Stimulated activated CD4-positive, alpha-beta T cell treated with anti-CD3 and anti-CD28 coated beads, TNF-alpha, amount 100 ng/mL, for 48 hours (primary cell): Measurements from ENCODE around the gene PDXDC1.
A peak's percentile ranks its signal among the peaks of the same experiment; 100 is the strongest.
"Not testable (repeated sequence)": the region's sequence is repeated elsewhere in the genome, so short reads cannot be mapped to it uniquely, and the experiment has no call there.

Source experiments
- DNase-seq, 3 donors: peaks; one replicate each; pipeline ENCODE4 v3.0.0-alpha.2; 2020; ENCODE audit warnings: low read depth in 3 of 3

The PDXDC1 gene, protein sequence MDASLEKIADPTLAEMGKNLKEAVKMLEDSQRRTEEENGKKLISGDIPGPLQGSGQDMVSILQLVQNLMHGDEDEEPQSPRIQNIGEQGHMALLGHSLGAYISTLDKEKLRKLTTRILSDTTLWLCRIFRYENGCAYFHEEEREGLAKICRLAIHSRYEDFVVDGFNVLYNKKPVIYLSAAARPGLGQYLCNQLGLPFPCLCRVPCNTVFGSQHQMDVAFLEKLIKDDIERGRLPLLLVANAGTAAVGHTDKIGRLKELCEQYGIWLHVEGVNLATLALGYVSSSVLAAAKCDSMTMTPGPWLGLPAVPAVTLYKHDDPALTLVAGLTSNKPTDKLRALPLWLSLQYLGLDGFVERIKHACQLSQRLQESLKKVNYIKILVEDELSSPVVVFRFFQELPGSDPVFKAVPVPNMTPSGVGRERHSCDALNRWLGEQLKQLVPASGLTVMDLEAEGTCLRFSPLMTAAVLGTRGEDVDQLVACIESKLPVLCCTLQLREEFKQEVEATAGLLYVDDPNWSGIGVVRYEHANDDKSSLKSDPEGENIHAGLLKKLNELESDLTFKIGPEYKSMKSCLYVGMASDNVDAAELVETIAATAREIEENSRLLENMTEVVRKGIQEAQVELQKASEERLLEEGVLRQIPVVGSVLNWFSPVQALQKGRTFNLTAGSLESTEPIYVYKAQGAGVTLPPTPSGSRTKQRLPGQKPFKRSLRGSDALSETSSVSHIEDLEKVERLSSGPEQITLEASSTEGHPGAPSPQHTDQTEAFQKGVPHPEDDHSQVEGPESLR

DNA sequence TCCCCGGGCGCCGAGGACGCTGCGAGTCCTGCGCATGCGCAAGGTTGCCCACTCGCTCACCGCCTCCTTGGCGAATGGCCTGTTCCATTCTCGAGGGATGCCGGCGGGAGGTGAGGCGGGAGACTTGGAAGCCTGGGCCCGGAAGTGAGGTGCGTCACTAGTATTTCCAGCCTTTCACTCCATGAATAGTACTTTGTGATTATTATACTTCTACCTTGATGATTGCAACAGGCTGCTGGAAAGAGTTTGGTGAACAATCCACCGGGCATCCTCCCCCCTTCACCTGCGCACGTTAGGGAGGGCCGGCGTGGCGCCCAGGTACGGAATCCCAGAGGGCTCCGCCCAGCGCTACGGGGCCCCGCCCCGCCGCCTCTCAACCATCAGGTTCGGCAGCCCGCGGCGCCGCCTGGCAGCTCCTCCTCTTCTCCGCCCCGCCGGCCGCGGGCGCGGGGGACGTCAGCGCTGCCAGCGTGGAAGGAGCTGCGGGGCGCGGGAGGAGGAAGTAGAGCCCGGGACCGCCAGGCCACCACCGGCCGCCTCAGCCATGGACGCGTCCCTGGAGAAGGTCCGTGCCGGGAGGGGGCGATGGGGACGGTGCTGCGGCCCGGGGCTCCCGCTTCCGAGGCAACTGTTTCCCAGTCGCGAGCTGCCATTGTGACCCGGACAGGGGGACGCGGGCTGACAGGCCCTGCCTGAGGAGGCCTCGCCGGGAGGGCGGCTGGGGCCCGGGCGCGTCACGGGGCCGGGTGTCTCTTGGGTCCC is at the start of gene PDXDC1:
Gene PDXDC1 (plus strand): TSS at position 371 of the 762 bp plus-strand sequence. CDS start 174 bp downstream, at position 545.
- peak; percentile 91 to 98 (median 93) for DNase-seq

DNA sequence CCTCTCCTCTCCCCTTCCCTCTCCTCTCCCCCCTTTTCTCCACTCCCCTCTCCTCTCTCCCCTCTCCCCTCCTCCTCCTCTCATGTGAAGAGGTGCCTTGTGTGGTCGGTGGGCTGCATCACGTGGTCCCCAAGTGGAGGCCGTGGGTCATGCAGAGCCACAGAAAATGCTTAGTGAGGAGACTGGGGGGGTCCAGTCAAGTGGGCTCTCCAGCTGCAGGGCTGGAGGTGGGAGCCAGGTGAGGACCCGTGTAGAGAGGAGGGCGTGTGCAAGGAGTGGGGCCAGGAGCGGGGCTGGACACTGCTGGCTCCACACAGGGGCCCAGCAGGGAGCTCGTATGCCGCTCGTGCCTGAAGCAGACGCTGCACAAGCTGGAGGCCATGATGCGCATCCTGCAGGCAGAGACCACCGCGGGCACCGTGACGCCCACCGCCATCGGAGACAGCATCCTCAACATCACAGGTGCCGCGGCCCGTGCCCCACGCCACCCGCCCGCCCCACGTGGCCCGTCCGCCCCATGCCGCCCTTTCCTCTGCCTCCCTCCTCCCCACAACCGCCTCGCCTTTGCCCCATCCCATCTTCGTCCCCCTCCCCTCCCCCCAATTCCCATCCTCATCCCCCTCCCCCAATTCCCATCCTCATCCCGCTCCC is 46.6 kb upstream of the PDXDC1 start:
- DNase-seq: not testable (repeated sequence)

DNA sequence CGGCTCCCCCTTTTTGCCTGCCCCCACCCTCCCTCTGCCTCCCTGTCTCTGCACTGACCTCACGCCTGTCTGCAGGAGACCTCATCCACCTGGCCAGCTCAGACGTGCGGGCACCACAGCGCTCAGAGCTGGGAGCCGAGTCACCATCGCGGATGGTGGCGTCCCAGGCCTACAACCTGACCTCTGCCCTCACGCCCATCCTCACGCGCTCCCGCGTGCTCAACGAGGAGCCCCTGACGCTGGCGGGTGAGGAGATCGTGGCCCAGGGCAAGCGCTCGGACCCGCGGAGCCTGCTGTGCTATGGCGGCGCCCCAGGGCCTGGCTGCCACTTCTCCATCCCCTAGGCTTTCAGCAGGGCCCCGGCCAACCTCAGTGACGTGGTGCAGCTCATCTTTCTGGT is 45.6 kb upstream of the PDXDC1 start:
- DNase-seq: not testable (repeated sequence)

DNA sequence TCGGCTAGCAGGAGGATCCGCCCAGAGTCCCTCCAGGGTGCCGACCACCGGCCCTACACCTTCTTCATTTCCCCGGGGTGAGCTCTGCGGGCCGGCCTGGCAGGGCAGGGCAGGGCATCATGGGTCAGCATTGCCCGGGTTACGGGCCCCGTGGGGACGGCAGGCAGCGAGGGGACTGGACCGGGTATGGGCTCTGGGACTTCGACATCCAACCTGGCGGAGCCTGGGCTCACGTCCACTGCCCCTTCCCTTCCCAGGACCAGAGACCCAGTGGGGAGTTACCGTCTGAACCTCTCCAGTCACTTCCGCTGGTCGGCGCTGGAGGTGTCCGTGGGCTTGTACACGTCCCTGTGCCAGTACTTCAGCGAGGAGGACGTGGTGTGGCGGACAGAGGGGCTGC is 44.6 kb upstream of the PDXDC1 start:
- DNase-seq: not testable (repeated sequence)

DNA sequence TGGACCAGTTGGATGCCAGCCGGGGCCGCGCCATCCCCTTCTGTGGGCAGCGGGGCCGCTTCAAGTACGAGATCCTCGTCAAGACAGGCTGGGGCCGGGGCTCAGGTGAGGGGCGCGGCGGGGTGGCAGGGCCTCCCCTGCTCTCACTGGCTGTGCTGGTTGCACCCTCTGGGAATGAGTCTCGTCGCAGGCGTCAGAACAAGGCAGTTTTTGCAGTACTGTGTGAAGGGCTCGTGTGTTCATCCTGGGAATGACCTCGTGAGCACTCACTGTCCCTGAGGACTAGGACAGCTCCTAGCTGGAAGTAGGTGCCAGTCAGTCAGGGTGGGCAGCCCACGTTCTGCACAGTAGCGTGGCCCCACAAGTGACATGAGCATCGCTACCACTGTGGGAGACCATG is 43.9 kb upstream of the PDXDC1 start:
- not testable (repeated sequence) for DNase-seq

DNA sequence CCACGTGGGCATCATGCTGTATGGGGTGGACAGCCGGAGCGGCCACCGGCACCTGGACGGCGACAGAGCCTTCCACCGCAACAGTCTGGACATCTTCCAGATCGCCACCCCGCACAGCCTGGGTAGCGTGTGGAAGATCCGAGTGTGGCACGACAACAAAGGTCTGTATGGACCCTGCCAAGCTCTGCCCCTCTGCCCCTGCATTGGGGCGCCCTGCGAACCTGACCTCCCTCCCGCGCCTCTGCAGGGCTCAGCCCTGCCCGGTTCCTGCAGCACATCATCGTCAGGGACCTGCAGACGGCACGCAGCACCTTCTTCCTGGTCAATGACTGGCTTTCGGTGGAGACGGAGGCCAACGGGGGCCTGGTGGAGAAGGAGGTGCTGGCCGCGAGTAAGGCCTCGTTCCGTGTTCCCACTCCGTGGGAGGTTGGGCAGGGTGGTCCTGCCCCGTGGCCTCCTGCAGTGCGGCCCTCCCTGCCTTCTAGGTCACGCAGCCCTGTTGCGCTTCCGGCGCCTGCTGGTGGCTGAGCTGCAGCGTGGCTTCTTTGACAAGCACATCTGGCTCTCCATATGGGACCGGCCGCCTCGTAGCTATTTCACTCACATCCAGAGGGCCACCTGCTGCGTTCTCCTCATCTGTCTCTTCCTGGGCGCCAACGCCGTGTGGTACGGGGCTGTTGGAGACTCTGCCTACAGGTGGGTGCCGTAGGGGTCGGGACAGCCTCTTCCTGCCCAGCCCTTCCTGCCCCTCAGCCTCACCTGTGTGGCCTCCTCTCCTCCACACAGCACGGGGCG is 42.0 kb upstream of the PDXDC1 start:
- DNase-seq: not testable (repeated sequence)

DNA sequence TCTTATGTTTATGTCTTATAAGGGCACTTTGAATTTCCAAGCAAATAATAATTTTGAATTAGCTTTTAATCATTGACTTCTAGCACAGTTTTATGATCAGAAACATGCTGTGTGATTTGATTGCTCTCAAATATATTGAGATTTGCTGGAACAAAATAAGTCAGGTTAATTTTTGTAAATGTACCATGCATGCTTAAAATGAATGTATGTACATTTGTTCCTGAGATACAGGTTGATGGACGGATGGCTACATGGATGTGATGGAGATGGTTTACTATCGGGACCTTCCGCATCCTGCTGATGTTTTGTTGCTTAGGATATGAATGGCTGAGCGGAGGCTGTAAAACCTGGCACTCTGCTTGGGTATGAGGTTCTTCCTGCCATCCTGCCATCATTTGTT is 37.7 kb upstream of the PDXDC1 start, which contains the start of gene NPIPA1:
Gene NPIPA1 (plus strand): TSS at position 301 of the 400 bp plus-strand sequence. CDS start 0 bp downstream, at position 301.
- DNase-seq: not testable (repeated sequence)

DNA sequence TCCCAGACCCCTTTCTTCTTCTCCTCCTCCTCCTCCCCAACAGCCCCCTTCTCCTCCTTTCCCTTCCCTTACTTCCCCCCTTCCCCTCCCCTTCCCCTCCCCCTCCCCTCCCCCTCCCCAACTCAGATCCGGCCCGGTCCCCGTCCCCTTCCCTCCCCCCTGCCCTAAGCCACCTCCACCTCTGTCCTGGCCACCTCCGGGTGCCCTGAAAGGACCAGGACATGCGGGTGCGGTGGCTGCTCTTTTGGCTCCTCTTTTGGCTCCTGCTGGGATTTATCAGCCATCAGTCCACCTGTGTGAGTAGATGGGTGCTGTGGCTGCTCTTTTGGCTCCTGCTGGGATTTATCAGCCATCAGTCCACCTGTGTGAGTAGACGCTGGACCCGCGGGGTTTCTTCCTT is 36.8 kb upstream of the PDXDC1 start:
- not testable (repeated sequence) for DNase-seq

DNA sequence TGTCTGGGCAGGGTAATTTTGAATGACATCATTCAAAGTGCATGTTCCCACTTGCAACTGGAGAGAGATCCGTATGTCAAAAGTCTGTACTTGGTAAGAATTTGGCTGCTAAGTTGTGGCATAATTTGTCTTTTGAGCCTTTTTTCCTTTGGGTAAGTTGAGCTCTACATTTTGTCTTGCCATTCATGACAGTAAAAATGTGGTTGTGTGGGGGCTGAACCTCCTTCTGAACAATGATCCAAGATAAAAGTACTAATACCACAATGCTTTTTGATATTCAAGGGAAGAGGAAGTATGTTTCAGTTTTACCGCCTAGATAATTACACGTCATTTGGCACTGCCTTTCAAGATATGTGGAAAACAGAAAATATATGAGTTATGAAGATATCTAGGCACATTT is 32.1 kb upstream of the PDXDC1 start:
- DNase-seq: not testable (repeated sequence)

DNA sequence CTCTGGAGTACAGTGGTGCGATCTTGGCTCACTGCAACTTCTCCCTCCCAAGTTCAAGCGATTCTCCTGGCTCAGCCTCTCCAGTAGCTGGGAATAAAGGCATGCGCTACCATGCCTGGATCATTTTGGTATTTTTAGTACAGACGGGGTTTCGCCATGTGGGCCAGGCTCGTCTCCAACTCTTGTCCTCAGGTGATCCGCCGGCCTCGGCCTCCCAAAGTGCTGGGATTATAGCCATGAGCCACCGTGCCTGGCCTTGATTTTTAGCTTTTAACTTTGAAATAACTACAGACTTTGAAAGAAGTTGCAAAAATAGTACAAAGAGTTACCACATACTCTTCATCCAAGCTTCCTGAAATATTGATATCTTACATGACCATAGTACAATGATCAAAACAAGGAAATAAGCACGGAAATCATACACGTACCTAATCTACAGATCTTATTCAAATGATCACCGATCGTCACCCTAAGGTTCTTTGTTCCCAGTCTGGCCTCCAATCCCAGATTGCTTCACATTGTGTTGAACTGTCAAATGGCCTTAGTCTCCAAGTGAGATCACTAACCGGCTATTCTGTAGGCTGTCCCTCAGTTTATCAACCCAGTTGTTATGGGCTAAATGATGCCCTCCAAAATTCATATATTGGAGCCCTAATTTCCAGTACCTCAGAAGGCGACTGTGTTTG is 19.1 kb upstream of the PDXDC1 start:
- DNase-seq: no peak

DNA sequence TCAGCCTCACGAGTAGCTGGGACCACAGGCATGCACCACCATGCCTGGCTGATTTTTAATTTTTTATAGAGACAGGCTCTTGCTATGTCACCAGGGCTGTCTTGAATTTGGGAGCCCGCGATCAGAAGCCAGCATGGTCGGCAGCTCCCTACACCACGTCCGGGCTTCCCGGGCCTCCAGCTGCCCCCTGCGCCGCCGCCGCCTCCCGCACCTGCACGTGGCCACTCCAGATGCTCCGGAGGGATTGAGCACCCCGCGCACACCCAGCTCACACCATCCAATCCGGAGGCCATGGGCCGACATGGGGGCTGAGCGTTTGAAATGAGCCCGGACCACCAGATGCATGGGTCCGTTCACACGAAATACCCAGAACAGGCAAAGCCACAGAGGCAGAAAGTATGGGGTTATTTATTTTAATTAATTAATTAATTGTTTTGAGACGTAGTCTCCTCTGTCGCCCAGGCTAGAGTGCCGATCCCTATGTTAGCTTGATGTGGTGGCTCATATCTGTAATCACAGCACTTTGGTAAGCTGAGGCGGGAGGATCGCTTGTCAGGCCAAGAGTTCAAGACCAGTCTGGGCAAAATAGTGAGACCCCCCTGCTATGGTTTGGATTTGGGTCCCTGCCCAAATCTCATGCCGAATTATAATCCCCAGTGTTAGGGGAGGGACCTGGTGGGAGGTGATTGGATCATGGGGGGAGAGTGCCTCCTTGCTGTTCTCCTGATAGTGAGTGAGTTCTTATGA is 17.1 kb upstream of the PDXDC1 start:
- DNase-seq: no peak

DNA sequence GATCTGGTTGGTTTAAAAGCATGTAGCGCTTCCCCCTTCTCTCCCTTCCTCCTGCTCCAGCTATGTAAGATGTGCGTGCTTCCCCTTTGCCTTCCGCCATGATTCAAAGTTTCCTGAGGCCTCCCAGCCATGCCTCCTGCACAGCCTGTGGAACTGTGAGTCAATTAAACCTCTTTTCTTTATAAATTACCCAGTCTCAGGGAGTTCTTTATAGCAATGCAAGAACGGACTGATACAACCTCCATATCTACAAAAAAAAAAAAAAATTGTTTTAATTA is 16.6 kb upstream of the PDXDC1 start:
- no peak for DNase-seq

DNA sequence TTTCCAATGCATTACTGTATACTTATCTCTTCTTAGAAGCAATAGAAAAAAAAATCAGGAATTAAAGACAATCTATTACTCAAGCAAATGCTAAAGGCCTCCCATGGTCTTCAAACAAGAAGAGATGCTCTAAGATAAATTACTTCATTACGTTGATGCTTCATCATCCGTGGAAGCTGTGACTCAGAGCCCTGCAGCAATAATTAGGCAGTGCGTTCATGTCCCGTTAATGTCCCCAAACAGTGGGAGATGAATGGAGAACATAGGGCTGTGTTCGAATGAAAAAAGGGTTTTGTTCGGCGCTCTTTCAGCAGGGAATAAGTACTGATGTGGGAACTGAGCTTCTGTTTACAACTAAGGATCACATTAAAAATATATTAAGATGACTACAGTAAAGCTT is 15.9 kb upstream of the PDXDC1 start:
- DNase-seq: no peak

DNA sequence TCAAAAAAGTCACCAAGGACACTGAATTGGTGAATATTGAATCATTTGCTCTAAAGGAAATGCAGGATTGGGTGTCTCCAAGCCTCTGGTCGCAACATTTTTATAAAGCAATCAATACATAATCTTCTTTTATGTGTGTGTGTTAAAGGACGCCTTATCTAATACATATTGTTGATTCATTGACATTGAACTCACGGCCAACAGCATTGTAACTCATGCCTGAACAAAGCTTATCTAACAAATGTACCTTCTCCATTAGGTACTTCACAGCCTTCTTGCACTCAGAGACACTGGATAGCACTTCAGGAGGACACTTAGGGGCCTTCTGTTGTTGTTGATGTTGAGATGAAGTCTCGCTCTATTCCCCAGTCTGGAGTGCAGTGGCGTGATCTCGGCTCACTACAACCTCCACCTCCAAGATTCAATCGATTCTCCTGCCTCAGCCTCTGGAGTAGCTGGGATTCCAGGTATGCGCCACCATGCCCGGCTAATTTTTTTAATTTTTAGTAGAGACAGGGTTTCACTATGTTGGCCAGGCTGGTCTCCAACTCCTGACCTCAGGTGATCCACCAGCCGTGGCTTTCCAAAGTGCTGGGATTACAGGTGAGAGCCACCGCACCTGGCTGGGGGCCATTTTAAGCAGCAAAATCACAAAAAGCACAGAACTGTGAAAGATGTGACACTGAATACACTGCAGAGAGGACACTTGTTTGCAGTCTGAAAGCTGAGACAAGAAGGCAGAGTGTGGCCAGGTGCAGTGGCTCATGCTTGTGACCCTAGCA is 13.2 kb upstream of the PDXDC1 start:
- DNase-seq: no peak

DNA sequence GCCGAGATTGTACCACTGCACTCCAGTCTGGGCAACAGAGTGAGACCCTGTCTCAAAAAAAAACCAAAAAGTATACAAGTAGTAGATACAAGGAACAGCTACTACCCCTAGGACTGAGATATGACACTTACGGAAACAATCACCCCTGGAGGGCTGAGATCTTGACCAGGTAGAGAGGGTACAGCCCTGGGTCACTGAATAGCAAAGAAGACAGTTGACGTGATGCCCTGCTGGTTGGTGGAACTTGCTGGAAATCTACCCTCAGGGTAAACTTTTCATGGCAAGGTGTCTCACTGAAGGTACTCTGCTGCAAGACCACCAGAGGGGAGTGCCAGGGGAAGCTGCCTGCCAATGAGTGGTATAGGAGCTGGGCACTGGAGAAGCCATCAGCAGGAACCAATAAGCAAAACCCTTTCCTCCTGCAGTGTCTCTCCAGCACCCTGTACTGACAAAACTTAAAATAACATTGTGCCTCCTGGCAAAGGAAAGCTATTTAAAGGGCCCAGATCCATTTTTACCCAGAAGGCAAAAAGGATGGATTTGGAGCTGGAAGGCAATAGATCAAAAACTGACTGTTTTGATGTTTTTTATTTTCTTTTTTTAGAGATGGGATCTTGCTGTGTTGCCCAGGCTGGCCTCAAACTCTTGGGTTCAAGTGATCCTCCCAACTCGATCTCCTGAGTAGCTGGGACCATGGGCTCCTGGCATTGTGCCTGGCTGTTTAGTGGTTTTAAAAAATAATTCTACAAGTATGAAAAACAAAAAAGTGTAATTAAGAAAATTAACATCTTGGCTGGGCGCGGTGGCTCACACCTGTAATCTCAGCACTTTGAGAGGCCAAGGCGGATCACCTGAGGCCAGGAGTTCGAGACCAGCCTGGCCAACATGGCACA is 11.3 kb upstream of the PDXDC1 start:
- no peak for DNase-seq

DNA sequence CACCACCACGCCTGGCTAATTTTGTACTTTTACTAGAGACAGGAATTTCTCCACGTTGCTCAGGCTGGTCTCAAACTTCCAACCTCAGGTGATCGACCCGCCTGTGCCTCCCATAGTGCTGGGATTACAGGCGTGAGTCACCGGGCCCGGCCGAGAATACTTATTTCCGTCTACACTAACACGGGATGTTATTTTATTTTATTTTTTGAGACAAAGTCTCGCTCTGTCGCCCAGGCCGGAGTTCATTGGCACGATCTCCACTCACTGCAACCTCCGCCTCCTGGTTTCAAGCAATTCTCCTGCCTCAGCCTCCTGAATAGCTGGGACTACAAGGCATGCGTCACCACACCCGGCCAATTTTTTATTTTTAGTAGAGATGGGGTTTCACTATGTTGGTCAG is 9.5 kb upstream of the PDXDC1 start:
- no peak for DNase-seq

DNA sequence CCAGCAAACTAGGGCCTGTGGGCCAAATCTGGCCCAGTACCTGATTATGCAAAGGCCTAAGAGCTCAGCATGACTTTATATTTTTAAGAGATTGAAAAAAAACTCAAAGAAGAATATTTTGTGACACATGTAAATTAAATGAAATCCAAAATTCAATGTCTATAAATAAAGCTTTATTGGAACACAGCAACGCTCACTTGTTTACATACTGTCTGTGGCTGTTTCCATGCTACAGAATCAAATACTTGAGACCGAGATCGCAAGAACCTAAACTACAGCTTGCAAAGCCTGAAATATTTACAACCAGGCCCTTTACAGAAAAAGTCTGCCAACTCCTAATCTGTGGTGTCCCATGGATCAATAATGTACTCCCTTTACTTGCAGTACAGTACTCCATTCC is 5.0 kb upstream of the PDXDC1 start:
- not testable (repeated sequence) for DNase-seq
